ENCODE data around the gene CNOT1. TPM values are rescaled to one million over a fixed set of nuclear protein-coding genes. Genes with fewer than 3 reads are reported as not detected.

The CNOT1 gene
- total RNA-seq, 2 donors from 2014 or later, result 54.3 to 63.2 TPM

DNA sequence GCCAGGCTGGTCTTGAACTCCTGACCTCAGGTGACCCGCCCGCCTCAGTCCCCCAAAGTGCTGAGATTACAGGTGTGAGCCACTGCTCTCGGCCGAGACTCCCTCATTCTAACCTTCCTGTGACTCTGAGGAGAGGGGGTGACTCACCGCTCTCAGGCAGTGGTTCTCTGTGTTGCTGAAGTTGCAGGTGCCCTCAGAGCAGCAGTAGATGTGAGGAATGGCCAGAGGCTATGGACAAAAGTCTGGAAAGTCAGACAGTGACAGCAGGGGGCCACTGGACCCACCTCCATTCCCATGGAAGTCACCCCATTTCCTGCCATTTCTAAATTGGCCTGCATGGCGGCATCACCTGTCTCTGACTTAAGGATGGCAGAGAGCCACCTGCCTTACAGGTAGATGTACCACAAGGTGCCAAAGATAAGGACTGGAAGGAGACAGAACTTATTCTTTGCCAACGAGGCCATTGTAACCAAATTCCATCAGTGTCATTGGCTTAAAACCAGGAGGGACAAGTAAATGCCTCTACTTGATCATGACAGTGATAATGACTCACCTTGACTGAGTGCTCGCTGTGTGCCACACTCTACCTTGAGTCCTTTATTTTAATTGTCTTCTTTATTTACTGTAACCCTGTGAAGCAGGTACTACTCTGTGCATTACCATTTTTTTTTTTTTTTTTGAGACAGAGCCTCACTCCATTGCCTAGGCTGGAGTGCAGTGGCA, 15.3 kb upstream of the CNOT1 start:
- H3K4me3 ChIP-seq, result no peak overlapping the region
- no peaks in the 10 kb centered on the region for H3K9me3 ChIP-seq
- no peak for TF ChIP-seq CTCF (IDR thresholded peaks at IDR 0.05)
- no peaks in the 10 kb centered on the region for H3K27me3 ChIP-seq
- no peaks in the 10 kb centered on the region for H3K4me1 ChIP-seq
- DNase-seq (ENCODE audit: low spot score), result no peak
- H3K27ac ChIP-seq, result no peak overlapping the region
- no peaks in the 10 kb centered on the region for H3K36me3 ChIP-seq

- no peak for TF ChIP-seq CTCF (IDR thresholded peaks at IDR 0.05)
- Histone ChIP-seq H3K4me3 (no peak overlapping the region), H3K27me3 (no peaks in the 10 kb centered on the region), H3K36me3 (no peaks in the 10 kb centered on the region), H3K9me3 (no peaks in the 10 kb centered on the region), H3K4me1 (no peaks in the 10 kb centered on the region), H3K27ac (no peak overlapping the region)
- no peak for DNase-seq (ENCODE audit: low spot score)
Measured at GRCh38 chr16:58644108-58644507, 14.5 kb upstream of the CNOT1 start.

DNA sequence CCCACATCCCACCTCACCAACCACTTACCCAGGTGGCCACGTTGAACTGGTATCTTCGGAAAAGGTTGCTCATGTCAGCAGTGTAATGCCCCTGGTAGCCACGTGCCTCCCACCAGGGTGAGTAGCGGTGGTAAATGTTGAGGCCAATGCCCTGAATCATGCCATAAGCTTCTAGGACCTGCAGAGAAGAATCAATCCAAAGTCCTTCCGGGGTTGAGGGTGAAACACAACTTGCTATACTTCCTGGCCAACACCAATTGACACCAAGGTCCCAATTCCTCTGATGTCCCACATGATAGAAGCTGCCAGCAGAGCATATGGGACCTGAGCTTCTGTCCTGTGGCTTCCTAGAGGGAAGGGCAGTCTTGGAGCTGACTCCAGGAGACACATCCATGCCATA, 11.3 kb upstream of the CNOT1 start:
- Histone ChIP-seq H3K36me3 (no peaks in the 10 kb centered on the region), H3K4me1 (no peaks in the 10 kb centered on the region), H3K27me3 (no peaks in the 10 kb centered on the region), H3K27ac (no peak overlapping the region), H3K9me3 (no peaks in the 10 kb centered on the region), H3K4me3 (no peak overlapping the region)
- TF ChIP-seq CTCF (IDR thresholded peaks at IDR 0.05), result no peak
- no peak for DNase-seq (ENCODE audit: low spot score)

DNA sequence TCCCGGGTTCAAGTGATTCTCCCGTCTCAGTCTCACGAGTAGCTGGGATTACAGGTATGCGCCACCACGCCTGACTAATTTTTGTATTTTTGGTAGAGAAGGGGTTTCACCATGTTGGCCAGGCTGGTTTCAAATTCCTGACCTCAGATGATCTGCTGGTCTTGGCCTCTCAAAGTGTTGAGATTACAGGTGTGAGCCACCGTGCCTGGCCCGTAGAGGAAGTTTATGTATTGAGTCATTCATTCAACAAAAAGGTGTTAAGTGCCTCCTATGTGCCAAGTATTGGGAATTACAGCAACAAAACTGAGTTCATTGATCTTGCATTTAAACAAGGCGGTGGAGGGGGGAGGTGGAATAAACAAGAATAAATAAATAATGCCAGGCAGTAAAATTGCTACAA, 10.2 kb upstream of the CNOT1 start:
- Histone ChIP-seq H3K36me3 (no peaks in the 10 kb centered on the region), H3K4me3 (no peak overlapping the region), H3K27ac (no peak overlapping the region), H3K9me3 (no peaks in the 10 kb centered on the region), H3K4me1 (no peaks in the 10 kb centered on the region), H3K27me3 (no peaks in the 10 kb centered on the region)
- TF ChIP-seq CTCF (IDR thresholded peaks at IDR 0.05), result no peak
- DNase-seq (ENCODE audit: low spot score), result no peak

DNA sequence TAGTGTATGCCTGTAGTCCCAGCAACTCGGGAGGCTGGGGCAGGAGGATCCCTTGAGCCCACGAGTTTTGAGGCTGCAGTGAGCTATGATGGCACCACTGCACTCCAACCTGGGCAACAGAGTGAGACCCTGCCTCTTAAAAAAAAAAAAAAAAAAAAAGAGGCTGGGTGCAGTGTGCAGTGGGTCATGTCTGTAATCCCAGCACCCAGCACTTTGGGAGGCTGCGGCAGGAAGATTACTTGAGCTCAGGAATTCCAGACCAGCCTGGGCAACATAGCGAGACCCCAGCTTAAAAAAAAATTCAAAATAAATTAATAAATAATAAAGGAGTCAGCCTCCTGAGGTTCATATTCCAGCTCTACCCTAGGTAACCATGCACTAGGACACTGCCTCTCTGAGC, 9.6 kb upstream of the CNOT1 start:
- DNase-seq (ENCODE audit: low spot score), result no peak

More for the DNA sequence above, 9.6 kb upstream of the CNOT1 start:
- no peaks in the 10 kb centered on the region for H3K9me3 ChIP-seq
- H3K27me3 ChIP-seq, result no peaks in the 10 kb centered on the region
- TF ChIP-seq CTCF (IDR thresholded peaks at IDR 0.05), result no peak
- H3K36me3 ChIP-seq, result no peaks in the 10 kb centered on the region
- no peaks in the 10 kb centered on the region for H3K4me1 ChIP-seq
- H3K4me3 ChIP-seq, result no peak overlapping the region
- no peak overlapping the region for H3K27ac ChIP-seq
